ENCODE results near the gene NUP214. TPM values are rescaled to one million over a fixed set of nuclear protein-coding genes. Genes with fewer than 3 reads are reported as not detected.

The NUP214 gene
- total RNA-seq, 1 experiment from 2014 or later, result 41.9 TPM

DNA sequence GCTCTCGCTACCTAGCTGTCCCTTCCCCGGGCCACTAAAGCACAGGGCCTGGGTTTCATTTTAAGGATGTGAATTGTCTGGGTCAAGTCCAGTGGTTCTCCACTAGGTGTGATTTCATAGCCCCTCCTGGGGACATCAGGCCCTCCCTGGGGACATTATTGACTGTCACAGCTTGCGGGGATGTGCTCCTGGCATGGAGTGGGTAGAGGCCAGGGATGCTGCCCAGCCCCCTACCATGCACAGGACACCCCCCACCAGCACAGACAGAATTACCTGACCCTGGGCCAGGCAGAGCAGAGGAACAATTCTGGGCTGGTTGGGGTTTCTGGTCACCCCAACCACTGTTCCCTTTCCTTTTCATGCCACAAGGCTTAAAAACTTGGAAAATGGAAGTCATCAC lies 146.8 kb downstream of the NUP214 start:
- Histone ChIP-seq H3K27ac (ENCODE audit: low read length) (peak overlapping the region; percentile 82), H3K4me2 (ENCODE audit: low read depth, low read length, poor library complexity, severe bottlenecking) (peak overlapping the region; percentile 91), H4K20me1 (ENCODE audit: insufficient read depth, low read depth, low read length) (no peaks in the 10 kb centered on the region), H3K9ac (ENCODE audit: low read length) (peak overlapping the region; percentile 57), H3K9me3 (ENCODE audit: low read length) (no peaks in the 10 kb centered on the region), H3K79me2 (ENCODE audit: low read length) (peaks cover 91% of the 10 kb centered on the region), H2AFZ (ENCODE audit: low read length) (no peak overlapping the region), H3K4me3 (ENCODE audit: low read length) (peak overlapping the region; percentile 46; the same call in 1 of the 2 replicates), H3K36me3 (ENCODE audit: insufficient read depth, low read length) (no peaks in the 10 kb centered on the region), H3K27me3 (ENCODE audit: low read length) (no peaks in the 10 kb centered on the region), H3K4me1 (ENCODE audit: low read length) (peaks cover 62% of the 10 kb centered on the region), H3K9me2 (replicated peaks; ENCODE audit: insufficient read depth, low read length) (no peaks in the 10 kb centered on the region)
- DNase-seq, result no peak

DNA sequence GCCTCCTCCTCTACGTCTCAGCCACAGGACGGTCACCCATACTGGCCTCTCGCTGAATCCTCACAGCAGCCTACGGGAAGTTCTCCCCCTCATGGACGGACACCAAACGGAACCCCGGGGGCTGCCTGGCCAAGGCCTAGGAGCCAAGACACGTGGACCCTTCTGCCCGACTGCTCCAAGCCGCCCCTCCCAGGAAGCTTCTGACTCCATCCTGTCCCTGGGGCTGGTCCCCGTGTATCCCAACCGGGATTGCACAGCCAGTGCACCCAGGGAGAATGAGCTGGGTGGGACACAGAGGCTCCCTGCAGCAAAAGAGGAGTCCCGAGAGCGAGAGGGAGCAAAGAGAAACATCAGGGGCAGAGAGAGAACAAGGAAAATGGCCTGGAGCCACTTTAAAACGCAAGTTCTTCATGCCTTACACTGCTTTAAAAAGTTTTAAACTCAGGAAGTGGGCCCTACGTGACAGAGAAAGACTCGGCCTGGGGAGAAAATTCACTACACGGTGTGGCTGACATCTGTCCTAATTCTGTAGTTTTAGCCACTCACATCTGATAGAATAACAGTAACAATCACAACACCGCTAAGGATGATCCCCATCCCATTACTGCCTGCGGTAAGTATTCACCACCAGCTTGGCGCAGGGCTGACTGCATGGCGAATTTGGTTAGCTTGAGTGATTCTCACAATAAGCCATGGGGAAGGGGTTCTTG lies 147.9 kb downstream of the NUP214 start:
- peak overlapping the region; percentile 82 for H3K27ac ChIP-seq (ENCODE audit: low read length)
- H2AFZ ChIP-seq (ENCODE audit: low read length), result no peak overlapping the region
- no peaks in the 10 kb centered on the region for H4K20me1 ChIP-seq (ENCODE audit: insufficient read depth, low read depth, low read length)
- H3K79me2 ChIP-seq (ENCODE audit: low read length), result peaks cover 80% of the 10 kb centered on the region
- H3K36me3 ChIP-seq (ENCODE audit: insufficient read depth, low read length), result no peaks in the 10 kb centered on the region
- peaks cover 62% of the 10 kb centered on the region for H3K4me1 ChIP-seq (ENCODE audit: low read length)
- no peaks in the 10 kb centered on the region for H3K27me3 ChIP-seq (ENCODE audit: low read length)
- H3K4me3 ChIP-seq (ENCODE audit: low read length), result peak overlapping the region; percentile 83
- no peaks in the 10 kb centered on the region for H3K9me3 ChIP-seq (ENCODE audit: low read length)
- peak overlapping the region; percentile 90 for H3K9ac ChIP-seq (ENCODE audit: low read length)
- H3K4me2 ChIP-seq (ENCODE audit: low read depth, low read length, poor library complexity, severe bottlenecking), result peak overlapping the region; percentile 91
- no peaks in the 10 kb centered on the region for H3K9me2 ChIP-seq (replicated peaks; ENCODE audit: insufficient read depth, low read length)
- no peak for DNase-seq

DNA sequence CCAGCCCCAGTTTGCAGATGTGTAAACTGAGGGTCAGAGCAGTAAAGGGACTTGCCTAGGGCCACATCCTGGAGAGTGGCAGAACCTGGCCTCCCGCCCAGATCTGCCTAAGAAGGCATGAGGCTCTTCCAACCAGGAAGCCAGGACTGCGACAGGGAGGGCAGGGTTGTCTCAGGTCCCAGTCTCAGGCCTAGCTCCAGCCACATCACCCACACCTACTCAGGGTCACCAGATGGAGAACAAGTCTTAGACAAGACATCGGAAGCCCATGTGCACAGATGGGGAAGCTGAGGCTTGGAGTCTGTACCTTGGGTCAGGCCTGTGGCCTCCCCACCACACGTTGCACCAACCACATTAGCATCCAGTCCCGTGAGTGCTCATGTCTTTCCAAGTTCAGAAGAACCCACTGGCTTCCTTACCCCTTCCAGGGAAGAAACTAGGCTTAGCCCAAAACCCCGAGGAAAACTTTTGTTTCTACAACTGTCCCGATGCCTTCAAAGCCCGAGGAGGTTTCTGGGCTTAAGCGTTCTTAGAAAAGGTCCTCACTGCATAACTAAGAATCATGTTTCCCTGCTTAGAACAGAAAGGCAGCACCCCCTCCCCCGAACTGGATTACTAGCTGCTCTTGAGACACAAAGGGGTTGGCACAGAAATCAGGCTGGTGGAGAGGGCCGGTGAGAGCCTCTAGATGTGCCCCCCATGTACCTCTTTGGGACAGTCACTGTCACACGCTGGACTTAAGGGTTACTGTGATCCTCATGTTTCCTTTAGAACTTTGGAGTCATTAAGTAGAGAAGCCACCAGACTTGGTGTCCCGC lies 148.7 kb downstream of the NUP214 start:
- H3K9ac ChIP-seq (ENCODE audit: low read length), result peak overlapping the region; percentile 90
- H4K20me1 ChIP-seq (ENCODE audit: insufficient read depth, low read depth, low read length), result no peaks in the 10 kb centered on the region
- DNase-seq, result peak; percentile 72

DNA sequence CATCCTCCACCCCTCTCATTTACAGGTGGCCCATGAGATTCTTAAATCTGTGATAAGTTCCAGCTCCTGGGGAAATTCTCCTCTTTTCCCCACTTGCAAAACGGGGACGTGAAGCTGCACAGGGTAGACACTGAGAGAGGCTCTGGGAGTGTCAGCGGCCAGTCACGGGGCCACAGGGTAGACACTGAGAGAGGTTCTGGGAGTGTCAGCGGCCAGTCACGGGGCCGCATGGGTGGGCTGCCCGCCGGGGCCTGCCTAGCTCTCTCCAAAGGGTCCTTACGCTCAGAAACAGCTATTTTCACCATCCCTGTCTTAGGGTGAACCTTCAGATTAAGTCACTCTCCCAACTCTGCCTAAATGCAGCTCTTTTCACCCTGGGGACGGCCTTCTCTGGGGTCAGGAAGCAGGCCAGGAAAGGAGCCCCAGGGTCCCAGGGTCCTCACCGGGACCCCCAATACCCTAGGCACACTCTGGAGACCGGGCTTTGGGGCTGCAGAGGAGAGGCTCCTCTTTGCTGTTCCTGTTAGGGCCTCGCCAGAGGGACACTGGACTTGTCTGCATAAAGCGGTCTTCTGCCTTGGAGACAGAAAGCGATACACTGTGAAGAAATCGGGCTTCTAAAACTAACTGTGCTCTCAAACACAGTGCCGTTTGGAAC lies 149.4 kb downstream of the NUP214 start:
- no peak overlapping the region for H2AFZ ChIP-seq (ENCODE audit: low read length)
- peak overlapping the region; percentile 90 for H3K9ac ChIP-seq (ENCODE audit: low read length)
- H3K9me3 ChIP-seq (ENCODE audit: low read length), result no peaks in the 10 kb centered on the region
- no peaks in the 10 kb centered on the region for H4K20me1 ChIP-seq (ENCODE audit: insufficient read depth, low read depth, low read length)
- peak overlapping the region; percentile 82 for H3K27ac ChIP-seq (ENCODE audit: low read length)
- peaks cover 65% of the 10 kb centered on the region for H3K79me2 ChIP-seq (ENCODE audit: low read length)
- H3K4me1 ChIP-seq (ENCODE audit: low read length), result peaks cover 56% of the 10 kb centered on the region
- peak; percentile 72 for DNase-seq
- peak overlapping the region; percentile 91 for H3K4me2 ChIP-seq (ENCODE audit: low read depth, low read length, poor library complexity, severe bottlenecking)
- peak overlapping the region; percentile 83 for H3K4me3 ChIP-seq (ENCODE audit: low read length)
- no peaks in the 10 kb centered on the region for H3K9me2 ChIP-seq (replicated peaks; ENCODE audit: insufficient read depth, low read length)
- H3K27me3 ChIP-seq (ENCODE audit: low read length), result no peaks in the 10 kb centered on the region
- H3K36me3 ChIP-seq (ENCODE audit: insufficient read depth, low read length), result no peaks in the 10 kb centered on the region

More for the DNA sequence above, 148.7 kb downstream of the NUP214 start:
- H3K79me2 ChIP-seq (ENCODE audit: low read length), result peaks cover 73% of the 10 kb centered on the region
- peak overlapping the region; percentile 82 for H3K27ac ChIP-seq (ENCODE audit: low read length)
- no peaks in the 10 kb centered on the region for H3K36me3 ChIP-seq (ENCODE audit: insufficient read depth, low read length)
- H3K4me3 ChIP-seq (ENCODE audit: low read length), result peak overlapping the region; percentile 83
- no peaks in the 10 kb centered on the region for H3K27me3 ChIP-seq (ENCODE audit: low read length)
- H2AFZ ChIP-seq (ENCODE audit: low read length), result no peak overlapping the region
- peak overlapping the region; percentile 91 for H3K4me2 ChIP-seq (ENCODE audit: low read depth, low read length, poor library complexity, severe bottlenecking)
- no peaks in the 10 kb centered on the region for H3K9me3 ChIP-seq (ENCODE audit: low read length)
- peaks cover 63% of the 10 kb centered on the region for H3K4me1 ChIP-seq (ENCODE audit: low read length)
- H3K9me2 ChIP-seq (replicated peaks; ENCODE audit: insufficient read depth, low read length), result no peaks in the 10 kb centered on the region

DNA sequence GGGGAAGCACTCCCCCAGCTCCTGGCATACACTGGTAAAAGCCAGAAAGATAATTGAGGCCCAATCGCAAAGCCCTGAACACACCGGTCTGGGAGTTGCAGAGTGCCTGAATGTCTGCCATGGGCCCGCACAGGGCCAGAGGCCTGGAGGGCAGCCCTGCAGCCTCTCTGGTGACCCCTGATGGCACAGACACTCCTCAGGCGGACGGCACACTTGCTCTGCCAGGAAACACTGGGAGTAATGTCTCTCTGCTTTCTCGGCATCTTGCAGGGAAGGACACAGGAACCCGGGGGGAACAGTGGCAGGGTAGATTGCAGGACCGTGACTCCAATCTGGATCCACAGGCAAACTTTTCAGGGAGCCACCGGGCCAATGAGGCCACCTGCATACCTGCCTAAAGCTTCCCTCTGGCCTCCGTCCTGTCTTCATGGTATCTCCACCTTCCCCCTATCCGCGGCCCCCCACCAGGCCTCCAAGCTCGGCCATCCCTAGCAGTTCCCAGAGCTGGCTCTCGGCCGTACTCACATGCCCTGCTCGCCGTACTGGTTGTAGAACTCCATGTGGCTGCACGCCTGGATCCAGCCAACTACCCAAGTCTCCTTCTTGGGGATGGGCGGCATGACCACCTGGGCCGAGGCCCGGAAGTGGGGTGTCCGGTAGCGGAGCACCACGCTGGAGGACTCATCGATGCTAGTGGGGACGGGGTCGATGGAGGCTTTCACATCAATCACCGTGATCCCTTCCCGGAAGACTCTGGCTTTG lies 150.1 kb downstream of the NUP214 start:
- DNase-seq, result peak; percentile 87
- H4K20me1 ChIP-seq (ENCODE audit: insufficient read depth, low read depth, low read length), result no peaks in the 10 kb centered on the region
- H3K27ac ChIP-seq (ENCODE audit: low read length), result peak overlapping the region; percentile 82
- H3K27me3 ChIP-seq (ENCODE audit: low read length), result no peaks in the 10 kb centered on the region
- no peaks in the 10 kb centered on the region for H3K9me2 ChIP-seq (replicated peaks; ENCODE audit: insufficient read depth, low read length)
- peaks cover 49% of the 10 kb centered on the region for H3K4me1 ChIP-seq (ENCODE audit: low read length)
- peaks cover 59% of the 10 kb centered on the region for H3K79me2 ChIP-seq (ENCODE audit: low read length)
- peak overlapping the region; percentile 91 for H3K4me2 ChIP-seq (ENCODE audit: low read depth, low read length, poor library complexity, severe bottlenecking)
- H3K36me3 ChIP-seq (ENCODE audit: insufficient read depth, low read length), result no peaks in the 10 kb centered on the region
- no peaks in the 10 kb centered on the region for H3K9me3 ChIP-seq (ENCODE audit: low read length)
- H3K4me3 ChIP-seq (ENCODE audit: low read length), result peak overlapping the region; percentile 83
- H2AFZ ChIP-seq (ENCODE audit: low read length), result no peak overlapping the region
- peak overlapping the region; percentile 90 for H3K9ac ChIP-seq (ENCODE audit: low read length)

DNA sequence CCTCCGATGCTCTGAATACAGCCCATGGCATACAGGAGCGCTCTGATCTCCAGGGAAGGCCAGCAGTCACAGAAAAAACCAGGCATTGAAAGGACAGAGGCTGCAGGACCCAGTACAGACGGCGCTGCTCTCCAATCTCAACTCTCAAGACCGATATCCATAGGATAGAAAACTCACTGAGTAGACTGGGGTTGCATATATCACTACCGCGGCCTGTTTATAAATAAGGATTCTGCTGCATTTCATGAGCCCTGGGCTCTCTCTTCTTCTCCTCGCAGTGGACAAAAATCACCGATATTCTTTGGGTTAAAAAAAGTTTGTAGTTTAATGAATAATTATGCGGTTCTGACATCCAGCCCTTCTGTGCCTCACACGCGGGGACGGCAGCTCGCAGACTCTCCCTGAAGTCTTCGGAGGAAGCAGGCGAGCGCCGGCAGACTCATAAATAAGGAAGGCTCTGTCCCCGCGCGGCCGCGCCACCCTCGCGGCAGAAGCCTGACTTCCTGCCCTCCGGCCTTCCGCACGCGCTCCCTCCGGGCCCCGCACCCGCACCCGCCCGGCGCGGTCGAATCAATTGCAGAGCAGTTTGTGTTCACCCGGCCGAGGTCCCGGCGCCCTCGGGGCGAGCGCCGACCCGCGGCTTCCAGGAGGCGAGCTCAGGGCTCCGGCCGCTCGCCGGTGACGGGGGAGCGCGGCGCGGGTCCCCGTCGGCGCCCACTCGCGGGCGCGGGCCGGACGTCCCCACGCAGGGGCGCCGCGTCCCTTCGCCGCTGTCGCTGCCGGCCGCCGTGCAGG lies 150.9 kb downstream of the NUP214 start, which contains the start of gene FAM78A:
FAM78A (minus strand) TSS at position 417 of the 795 bp plus-strand sequence; CDS start at position 86, 331 bp downstream.
- Histone ChIP-seq H3K9ac (ENCODE audit: low read length) (peak within 1 kb of the TSS; percentile 90), H3K4me1 (ENCODE audit: low read length) (peaks cover 41% of the 10 kb centered on the region), H3K79me2 (ENCODE audit: low read length) (peaks cover 51% of the 10 kb centered on the region), H3K27me3 (ENCODE audit: low read length) (no peaks in the 10 kb centered on the region), H3K4me2 (ENCODE audit: low read depth, low read length, poor library complexity, severe bottlenecking) (peak within 1 kb of the TSS; percentile 91), H4K20me1 (ENCODE audit: insufficient read depth, low read depth, low read length) (no peaks in the 10 kb centered on the region), H3K9me2 (replicated peaks; ENCODE audit: insufficient read depth, low read length) (no peaks in the 10 kb centered on the region), H3K27ac (ENCODE audit: low read length) (peak within 1 kb of the TSS; percentile 82), H3K9me3 (ENCODE audit: low read length) (no peaks in the 10 kb centered on the region), H3K36me3 (ENCODE audit: insufficient read depth, low read length) (no peaks in the 10 kb centered on the region), H3K4me3 (ENCODE audit: low read length) (peak within 1 kb of the TSS; percentile 83), H2AFZ (ENCODE audit: low read length) (no peak within 1 kb of the TSS)
- DNase-seq, result peak; percentile 86

DNA sequence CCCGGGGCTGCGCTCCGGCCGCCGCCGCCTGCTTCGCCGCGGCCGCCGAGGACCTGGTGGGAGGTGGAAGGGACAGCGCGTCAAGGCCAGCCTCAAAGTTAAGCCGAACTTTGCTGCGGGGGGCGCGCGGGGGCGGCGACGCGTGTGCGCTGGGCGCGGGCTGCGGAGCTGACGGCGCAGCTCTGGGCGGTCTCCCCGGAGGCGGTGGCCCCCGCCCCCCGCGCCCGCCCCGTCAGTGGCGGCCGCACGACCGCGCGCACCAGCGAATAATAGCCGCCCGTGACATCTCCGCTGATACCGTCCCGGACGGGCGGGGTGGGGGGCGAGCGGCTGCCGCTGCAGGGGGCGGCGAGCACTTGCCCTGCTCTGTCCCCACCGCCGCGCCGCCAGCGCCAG lies 151.5 kb downstream of the NUP214 start:
- Histone ChIP-seq H3K4me3 (ENCODE audit: low read length) (peak overlapping the region; percentile 83), H3K9me3 (ENCODE audit: low read length) (no peaks in the 10 kb centered on the region), H3K36me3 (ENCODE audit: insufficient read depth, low read length) (no peaks in the 10 kb centered on the region), H3K27ac (ENCODE audit: low read length) (no peak overlapping the region), H3K79me2 (ENCODE audit: low read length) (peaks cover 45% of the 10 kb centered on the region), H4K20me1 (ENCODE audit: insufficient read depth, low read depth, low read length) (no peaks in the 10 kb centered on the region), H3K9ac (ENCODE audit: low read length) (peak overlapping the region; percentile 90), H3K4me1 (ENCODE audit: low read length) (peaks cover 35% of the 10 kb centered on the region), H3K4me2 (ENCODE audit: low read depth, low read length, poor library complexity, severe bottlenecking) (peak overlapping the region; percentile 91), H2AFZ (ENCODE audit: low read length) (no peak overlapping the region), H3K9me2 (replicated peaks; ENCODE audit: insufficient read depth, low read length) (no peaks in the 10 kb centered on the region), H3K27me3 (ENCODE audit: low read length) (no peaks in the 10 kb centered on the region)
- peak; percentile 66 for DNase-seq

Data from Karpas-422 (cell line).